GM12865 (cell line): ENCODE measurements around the gene CCDC138.
"Not testable (repeated sequence)": the region's sequence is repeated elsewhere in the genome, so short reads cannot be mapped to it uniquely, and the experiment has no call there.

Experiments
- DNase-seq: peaks from one replicate; pipeline ENCODE4 v3.0.0; 2010; ENCODE audit warnings: low read depth
- H3K4me3 ChIP-seq: 2 replicates; pipeline ENCODE4 v1.5.1; 2011; ENCODE audit warnings: mild to moderate bottlenecking, low read depth, low read length, control low read depth
- CTCF ChIP-seq: IDR thresholded peaks from 2 replicates; pipeline ENCODE4 v1.5.1; 2011; ENCODE audit warnings: low read length, control low read depth, low read depth, inconsistent platforms; ENCODE audit not compliant: insufficient read depth; ENCODE audit errors: missing control alignments

The CCDC138 gene

GRCh38 chr2:108786354-108787215 is at the start of gene CCDC138:
Gene CCDC138, plus strand, starts transcription at chr2:108786771. Its CDS starts 52 bp downstream, at chr2:108786823.
- peak; percentile 94 for DNase-seq
- TF ChIP-seq CTCF = no peak
- peak within 1 kb of the TSS; percentile 66 for H3K4me3 ChIP-seq

- DNase-seq, H3K4me3 ChIP-seq: not testable (repeated sequence)
These were observed 28.6 kb upstream of the CCDC138 start for GRCh38 chr2:108757973-108758372.

- not testable (repeated sequence) for DNase-seq, H3K4me3 ChIP-seq
These were observed 24.0 kb upstream of the CCDC138 start for GRCh38 chr2:108762618-108763017.

GRCh38 chr2:108766671-108767070 is 19.9 kb upstream of the CCDC138 start:
- DNase-seq = not testable (repeated sequence)

GRCh38 chr2:108767859-108768258 is 18.7 kb upstream of the CCDC138 start:
- not testable (repeated sequence) for DNase-seq

More at GRCh38 chr2:108766671-108767070, 19.9 kb upstream of the CCDC138 start:
- not testable (repeated sequence) for H3K4me3 ChIP-seq

GRCh38 chr2:108776475-108776874 is 10.1 kb upstream of the CCDC138 start:
- DNase-seq = peak; percentile 74
- TF ChIP-seq CTCF = no peak
- H3K4me3 ChIP-seq = peak overlapping the region; percentile 11

More at GRCh38 chr2:108767859-108768258, 18.7 kb upstream of the CCDC138 start:
- H3K4me3 ChIP-seq = not testable (repeated sequence)

GRCh38 chr2:108778857-108779256 is 7.7 kb upstream of the CCDC138 start:
- no peak for DNase-seq

GRCh38 chr2:108786008-108786353 is 590 bp upstream of the CCDC138 start:
- no peak for DNase-seq

More at GRCh38 chr2:108778857-108779256, 7.7 kb upstream of the CCDC138 start:
- TF ChIP-seq CTCF = no peak
- no peak overlapping the region for H3K4me3 ChIP-seq

More at GRCh38 chr2:108786008-108786353, 590 bp upstream of the CCDC138 start:
- peak overlapping the region; percentile 66 for H3K4me3 ChIP-seq
- no peak for TF ChIP-seq CTCF
